Mesenchymal stem cell (in vitro differentiated cells and primary cell): ENCODE measurements around the gene ERG28.

Experiments
- DNase-seq: peaks from one replicate; pipeline ENCODE4 v3.0.0-alpha.2; 2013
- H2AFZ ChIP-seq: one replicate; pipeline ENCODE4 v1.6.1; 2013; ENCODE audit warnings: low read depth, mild to moderate bottlenecking, control low read depth, inconsistent platforms, low read length, moderate library complexity
- H2AK5ac ChIP-seq: 2 replicates; pipeline ENCODE4 v1.6.1; 2013; ENCODE audit warnings: low read length, moderate library complexity, mild to moderate bottlenecking, inconsistent platforms; ENCODE audit not compliant: severe bottlenecking
- H2BK120ac ChIP-seq: one replicate; pipeline ENCODE4 v1.6.1; 2013; ENCODE audit warnings: low read depth, mild to moderate bottlenecking, inconsistent platforms, low read length, moderate library complexity
- H2BK12ac ChIP-seq, 2 experiments: one replicate each; pipeline ENCODE4 v1.6.1; 2013; ENCODE audit warnings: inconsistent platforms in 2 of 2, low read length in 2 of 2, mild to moderate bottlenecking in 2 of 2, moderate library complexity in 2 of 2, control low read depth in 1 of 2
- H2BK15ac ChIP-seq: one replicate; pipeline ENCODE4 v1.6.1; 2013; ENCODE audit warnings: mild to moderate bottlenecking, low read depth, inconsistent platforms; ENCODE audit not compliant: poor library complexity, severe bottlenecking
- H2BK5ac ChIP-seq: 2 replicates; pipeline ENCODE4 v1.6.1; 2013; ENCODE audit warnings: low read depth, mild to moderate bottlenecking, low read length, control low read depth, inconsistent platforms; ENCODE audit not compliant: poor library complexity, severe bottlenecking
- H3K14ac ChIP-seq, 2 experiments: one replicate each; pipeline ENCODE4 v1.6.1; 2013; ENCODE audit warnings: inconsistent platforms in 2 of 2, low read length in 2 of 2, control low read depth in 1 of 2, mild to moderate bottlenecking in 1 of 2, moderate library complexity in 1 of 2
- H3K18ac ChIP-seq, 2 experiments: one replicate each; pipeline ENCODE4 v1.6.1; 2013; ENCODE audit warnings: inconsistent platforms in 2 of 2, low read length in 2 of 2, control low read depth in 1 of 2, low read depth in 1 of 2, mild to moderate bottlenecking in 1 of 2
- H3K23ac ChIP-seq, 2 experiments: one replicate each; pipeline ENCODE4 v1.6.1; 2013; ENCODE audit warnings: inconsistent platforms in 2 of 2, low read length in 2 of 2, mild to moderate bottlenecking in 2 of 2, moderate library complexity in 2 of 2, control low read depth in 1 of 2
- H3K27ac ChIP-seq: 2 replicates; pipeline ENCODE4 v1.5.1; 2013; ENCODE audit warnings: mild to moderate bottlenecking, moderate library complexity, low read length, control low read depth, inconsistent platforms; ENCODE audit not compliant: poor library complexity, severe bottlenecking
- H3K27me3 ChIP-seq, 2 experiments: 2 replicates each; pipeline versions ENCODE4 v1.6.1 to v1.7.0; 2013; ENCODE audit warnings: low read length in 2 of 2, mild to moderate bottlenecking in 2 of 2, moderate library complexity in 2 of 2, control low read depth in 1 of 2, inconsistent platforms in 1 of 2; ENCODE audit not compliant: control insufficient read depth in 1 of 2, insufficient read depth in 1 of 2
- H3K36me3 ChIP-seq, 2 experiments: 2 replicates each; pipeline versions ENCODE4 v1.6.1 to v1.7.0; 2013; ENCODE audit warnings: low read length in 2 of 2, control low read depth in 1 of 2, inconsistent platforms in 1 of 2, low read depth in 1 of 2, mild to moderate bottlenecking in 1 of 2; ENCODE audit not compliant: insufficient read depth in 2 of 2, control insufficient read depth in 1 of 2
- H3K4ac ChIP-seq, 2 experiments: one replicate each; pipeline ENCODE4 v1.6.1; 2013; ENCODE audit warnings: inconsistent platforms in 2 of 2, low read length in 2 of 2, mild to moderate bottlenecking in 2 of 2, moderate library complexity in 2 of 2, control low read depth in 1 of 2, low read depth in 1 of 2
- H3K4me1 ChIP-seq: 2 replicates; pipeline ENCODE4 v1.6.1; 2013; ENCODE audit warnings: low read depth, low read length, control low read depth; ENCODE audit not compliant: control insufficient read depth, insufficient read depth
- H3K4me2 ChIP-seq: 2 replicates; pipeline ENCODE4 v1.6.1; 2013; ENCODE audit warnings: low read length, mild to moderate bottlenecking, inconsistent platforms; ENCODE audit not compliant: poor library complexity, severe bottlenecking
- H3K4me3 ChIP-seq, 2 experiments: 2 replicates each; pipeline versions ENCODE4 v1.5.1 to v1.7.0; 2013; ENCODE audit warnings: low read length in 2 of 2, mild to moderate bottlenecking in 2 of 2, control low read depth in 1 of 2, low read depth in 1 of 2; ENCODE audit not compliant: insufficient read depth in 1 of 2
- H3K79me1 ChIP-seq: replicated peaks from 2 replicates; pipeline ENCODE4 v1.6.1; 2013; ENCODE audit warnings: mild to moderate bottlenecking, control low read depth, low read length, inconsistent platforms; ENCODE audit not compliant: poor library complexity, severe bottlenecking
- H3K9ac ChIP-seq: 2 replicates; pipeline ENCODE4 v1.7.0; 2013; ENCODE audit warnings: mild to moderate bottlenecking, low read length, moderate library complexity
- H3K9me3 ChIP-seq: 2 replicates; pipeline ENCODE4 v1.7.0; 2013; ENCODE audit warnings: mild to moderate bottlenecking, low read length; ENCODE audit not compliant: control insufficient read depth
- H4K8ac ChIP-seq: one replicate; pipeline ENCODE4 v1.6.1; 2013; ENCODE audit warnings: inconsistent platforms, mild to moderate bottlenecking, low read length, moderate library complexity
- H4K91ac ChIP-seq: one replicate; pipeline ENCODE4 v1.6.1; 2013; ENCODE audit warnings: mild to moderate bottlenecking, low read length, inconsistent platforms
- WGBS: methylation state at CpG from one replicate; pipeline ENCODE4 v1.1.7; 2013; ENCODE audit warnings: mixed read lengths; 5-methylcytosine and 5-hydroxymethylcytosine counted together

The ERG28 gene

GRCh38 chr14:75634848-75635247 is 25.8 kb downstream of the ERG28 start:
- Histone ChIP-seq H2BK120ac (no peak overlapping the region), H3K9ac (no peak overlapping the region), H3K18ac (no peak overlapping the region), H3K36me3 (peaks cover 0 to 2% of the 10 kb centered on the region in 2 experiments), H2BK12ac (no peak overlapping the region), H4K91ac (no peak overlapping the region), H2BK15ac (no peak overlapping the region), H3K4ac (no peak overlapping the region), H3K79me1 (peaks cover 10% of the 10 kb centered on the region), H3K27ac (no peak overlapping the region), H3K4me1 (peaks cover 9% of the 10 kb centered on the region), H3K4me3 (no peak overlapping the region), H3K23ac (no peak overlapping the region), H3K4me2 (no peak overlapping the region), H3K27me3 (peaks cover 0 to 3% of the 10 kb centered on the region in 2 experiments), H4K8ac (no peak overlapping the region), H2AFZ (no peak overlapping the region), H3K9me3 (no peaks in the 10 kb centered on the region), H2AK5ac (no peak overlapping the region), H3K14ac (no peak overlapping the region), H2BK5ac (no peak overlapping the region)
- no peak for DNase-seq
- WGBS = 84% methylated on average over 5 of the region's 5 CpGs

GRCh38 chr14:75631453-75631831 is 29.2 kb downstream of the ERG28 start:
- no peak overlapping the region for H3K9ac ChIP-seq
- H3K4me1 ChIP-seq = peaks cover 7% of the 10 kb centered on the region
- no peak overlapping the region for H2AK5ac ChIP-seq
- WGBS = 78% methylated on average over 5 of the region's 5 CpGs
- H3K4ac ChIP-seq = no peak overlapping the region
- H3K36me3 ChIP-seq = no peaks in the 10 kb centered on the region
- H2BK12ac ChIP-seq = no peak overlapping the region
- H3K27ac ChIP-seq = no peak overlapping the region
- no peak overlapping the region for H3K4me3 ChIP-seq
- no peak overlapping the region for H2BK15ac ChIP-seq
- H3K79me1 ChIP-seq = peaks cover 17% of the 10 kb centered on the region
- H3K27me3 ChIP-seq = peaks cover 0 to 3% of the 10 kb centered on the region in 2 experiments
- H2BK120ac ChIP-seq = no peak overlapping the region
- no peak overlapping the region for H2AFZ ChIP-seq
- no peak overlapping the region for H3K14ac ChIP-seq
- no peak overlapping the region for H4K8ac ChIP-seq
- H3K9me3 ChIP-seq = no peaks in the 10 kb centered on the region
- H3K18ac ChIP-seq = no peak overlapping the region
- DNase-seq = no peak
- H3K23ac ChIP-seq = no peak overlapping the region
- H3K4me2 ChIP-seq = no peak overlapping the region
- H4K91ac ChIP-seq = no peak overlapping the region
- H2BK5ac ChIP-seq = no peak overlapping the region

- H3K36me3 ChIP-seq = no peaks in the 10 kb centered on the region
- H4K91ac ChIP-seq = no peak overlapping the region
- H3K27me3 ChIP-seq = peaks cover 0 to 3% of the 10 kb centered on the region in 2 experiments
- H2BK120ac ChIP-seq = no peak overlapping the region
- peaks cover 2% of the 10 kb centered on the region for H3K4me1 ChIP-seq
- no peak overlapping the region for H3K27ac ChIP-seq
- DNase-seq = no peak
- H2BK5ac ChIP-seq = no peak overlapping the region
- no peak overlapping the region for H3K4ac ChIP-seq
- H3K14ac ChIP-seq = no peak overlapping the region
- H3K79me1 ChIP-seq = peaks cover 17% of the 10 kb centered on the region
- H3K9me3 ChIP-seq = no peaks in the 10 kb centered on the region
- H4K8ac ChIP-seq = no peak overlapping the region
- H2AFZ ChIP-seq = no peak overlapping the region
- H3K4me2 ChIP-seq = no peak overlapping the region
- no peak overlapping the region for H3K18ac ChIP-seq
- H2AK5ac ChIP-seq = no peak overlapping the region
- 77% methylated on average over 6 of the region's 6 CpGs for WGBS
- H3K4me3 ChIP-seq = no peak overlapping the region
- no peak overlapping the region for H3K9ac ChIP-seq
- no peak overlapping the region for H3K23ac ChIP-seq
- H2BK15ac ChIP-seq = no peak overlapping the region
- H2BK12ac ChIP-seq = no peak overlapping the region
Measured at GRCh38 chr14:75630695-75631452, 29.8 kb downstream of the ERG28 start.

- Histone ChIP-seq H3K14ac (no peak overlapping the region), H3K4me1 (peaks cover 3% of the 10 kb centered on the region), H3K79me1 (peaks cover 17% of the 10 kb centered on the region), H3K36me3 (no peaks in the 10 kb centered on the region), H3K27me3 (peaks cover 0 to 3% of the 10 kb centered on the region in 2 experiments), H3K9ac (no peak overlapping the region), H3K9me3 (no peaks in the 10 kb centered on the region), H2AFZ (no peak overlapping the region), H2BK12ac (no peak overlapping the region), H2BK120ac (no peak overlapping the region), H4K91ac (no peak overlapping the region), H2AK5ac (no peak overlapping the region), H3K18ac (no peak overlapping the region), H3K4me2 (no peak overlapping the region), H2BK15ac (no peak overlapping the region), H3K27ac (no peak overlapping the region), H3K4me3 (no peak overlapping the region), H3K23ac (no peak overlapping the region), H4K8ac (no peak overlapping the region), H3K4ac (no peak overlapping the region), H2BK5ac (no peak overlapping the region)
- WGBS = 76% methylated on average over 1 of the region's 3 CpGs
- no peak for DNase-seq
Measured at GRCh38 chr14:75628816-75629215, 31.9 kb downstream of the ERG28 start.
